Sigmoid colon (tissue), 7 donors: ENCODE measurements around the gene SORCS2. TPM values are rescaled to one million over a fixed set of nuclear protein-coding genes. Genes with fewer than 3 reads are reported as not detected.

Experiments
- DNase-seq: peaks from one replicate; pipeline ENCODE4 v3.0.0-alpha.2; 2019
- H3K27ac ChIP-seq, 4 donors: fragments of 200-600 bp; sonication (generic); one replicate each; pipeline ENCODE4 v1.5.1; 2016 to 2019; ENCODE audit warnings: mild to moderate bottlenecking in 1 of 4
- H3K27me3 ChIP-seq, 3 donors: fragments of 200-600 bp; sonication (generic); one replicate each; pipeline ENCODE4 v1.5.1; 2019; ENCODE audit warnings: mild to moderate bottlenecking in 1 of 3
- H3K36me3 ChIP-seq, 4 donors: fragments of 200-600 bp; sonication (generic); one replicate each; pipeline ENCODE4 v1.5.1; 2016 to 2019
- H3K4me1 ChIP-seq, 4 donors: fragments of 200-600 bp; sonication (generic); one replicate each; pipeline ENCODE4 v1.5.1; 2017 to 2019
- H3K4me3 ChIP-seq, 4 donors: fragments of 200-600 bp; sonication (generic); one replicate each; pipeline ENCODE4 v1.5.1; 2017 to 2019; ENCODE audit warnings: mild to moderate bottlenecking in 2 of 4, moderate library complexity in 1 of 4
- H3K9me3 ChIP-seq, 4 donors: fragments of 200-600 bp in 3 of 4; sonication (generic) in 3 of 4; one replicate each; pipeline versions ENCODE4 v1.5.1 to v1.6.1; 2013 to 2019
- EP300 ChIP-seq, 4 donors: sonication (generic); formaldehyde crosslinking; IDR thresholded peaks; one replicate each; pipeline ENCODE4 v1.6.1; 2017; ENCODE audit warnings: antibody characterized with exemption in 4 of 4
- POLR2A ChIP-seq, 2 donors: fragments of 450-650 bp; IDR thresholded peaks; one replicate each; pipeline ENCODE4 v1.6.1; 2016; ENCODE audit warnings: antibody characterized with exemption in 2 of 2, mild to moderate bottlenecking in 2 of 2, moderate library complexity in 2 of 2
- POLR2AphosphoS5 ChIP-seq, 4 donors: sonication (generic); formaldehyde crosslinking; IDR thresholded peaks; one replicate each; pipeline ENCODE4 v1.6.1; 2017; ENCODE audit warnings: antibody characterized with exemption in 4 of 4
- WGBS, 2 donors: extraction: QIAGEN DNeasy Blood & Tissue Kit; methylation state at CpG; one replicate each; pipeline ENCODE4 v1.1.7; 2013; 5-methylcytosine and 5-hydroxymethylcytosine counted together
- intact Hi-C: fragments of 100-400 bp; cut with DNase I; formaldehyde crosslinking; loops from one replicate; pipeline ENCODE4 v1.15.1; 2023
- polyA plus RNA-seq, 3 donors: library from polyadenylated mRNA; stranded (reverse); fragments of 200-250 nt; gene quantifications; one replicate each; pipeline ENCODE4 v1.2.3, GENCODE V29; 2013
- total RNA-seq, 4 donors: library from RNA; depleted of rRNA; stranded (reverse); fragments of >200 nt; gene quantifications; one replicate each; pipeline ENCODE4 v1.1.0, GENCODE V29; 2016
- TF ChIP-seq, protein P1 (sequence below), 4 experiments: fragments of 450-650 bp in 3 of 4; fragments of 200-600 bp in 1 of 4; IDR thresholded peaks; one replicate each; pipeline ENCODE4 v1.5.1; 2016 to 2019; ENCODE audit warnings: antibody characterized with exemption in 4 of 4, mild to moderate bottlenecking in 3 of 4, moderate library complexity in 2 of 4
- donor health status: healthy with polysubstance abuse.
- donor health status: Bipolar disorder and iron deficiency.
- donor health status: healthy.

Gene SORCS2
- total and polyA plus RNA-seq, 7 donors = 1.8 to 6.4 (median 3.9) TPM; not detected in 2

DNA sequence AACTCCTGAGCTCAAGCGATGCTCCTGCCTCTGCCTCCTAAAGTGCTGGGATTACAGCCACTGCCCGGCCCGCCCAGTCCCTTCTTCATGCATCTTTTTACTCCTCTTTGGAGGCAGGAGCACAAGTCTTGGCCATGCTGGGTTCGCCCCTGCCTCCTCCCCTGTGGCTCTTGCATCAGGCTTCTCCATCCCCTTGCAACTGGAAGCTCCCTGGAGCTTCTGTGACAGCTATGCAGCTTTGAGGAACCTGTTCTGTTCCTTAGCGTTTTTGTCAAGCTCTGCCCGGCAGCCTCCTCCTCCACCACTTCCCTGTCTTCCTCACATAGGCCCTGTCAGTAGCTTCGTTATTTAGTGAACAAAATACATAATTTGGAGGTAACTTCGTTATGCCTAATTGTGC is 168.5 kb downstream of the SORCS2 start:
- H3K9me3 ChIP-seq = no peaks in the 10 kb centered on the region
- peaks cover 0 to 29% (median 9%) of the 10 kb centered on the region in 4 donors for H3K4me1 ChIP-seq
- H3K27me3 ChIP-seq = no peaks in the 10 kb centered on the region
- DNase-seq = no peak
- H3K27ac ChIP-seq = peak overlapping the region in 1 of 4 donors; percentile 58
- intact Hi-C loops = no loop called here
- no peak overlapping the region for H3K4me3 ChIP-seq
- TF ChIP-seq EP300 (IDR thresholded peaks at IDR 0.05) = no peak
- no peak for TF ChIP-seq POLR2AphosphoS5 (IDR thresholded peaks at IDR 0.05)
- TF ChIP-seq, protein P1, sequence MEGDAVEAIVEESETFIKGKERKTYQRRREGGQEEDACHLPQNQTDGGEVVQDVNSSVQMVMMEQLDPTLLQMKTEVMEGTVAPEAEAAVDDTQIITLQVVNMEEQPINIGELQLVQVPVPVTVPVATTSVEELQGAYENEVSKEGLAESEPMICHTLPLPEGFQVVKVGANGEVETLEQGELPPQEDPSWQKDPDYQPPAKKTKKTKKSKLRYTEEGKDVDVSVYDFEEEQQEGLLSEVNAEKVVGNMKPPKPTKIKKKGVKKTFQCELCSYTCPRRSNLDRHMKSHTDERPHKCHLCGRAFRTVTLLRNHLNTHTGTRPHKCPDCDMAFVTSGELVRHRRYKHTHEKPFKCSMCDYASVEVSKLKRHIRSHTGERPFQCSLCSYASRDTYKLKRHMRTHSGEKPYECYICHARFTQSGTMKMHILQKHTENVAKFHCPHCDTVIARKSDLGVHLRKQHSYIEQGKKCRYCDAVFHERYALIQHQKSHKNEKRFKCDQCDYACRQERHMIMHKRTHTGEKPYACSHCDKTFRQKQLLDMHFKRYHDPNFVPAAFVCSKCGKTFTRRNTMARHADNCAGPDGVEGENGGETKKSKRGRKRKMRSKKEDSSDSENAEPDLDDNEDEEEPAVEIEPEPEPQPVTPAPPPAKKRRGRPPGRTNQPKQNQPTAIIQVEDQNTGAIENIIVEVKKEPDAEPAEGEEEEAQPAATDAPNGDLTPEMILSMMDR (IDR thresholded peaks at IDR 0.05) = no peak
- no peak for TF ChIP-seq POLR2A (IDR thresholded peaks at IDR 0.05)
- WGBS, 2 donors = 70 to 74% methylated on average over 8 of the region's 8 CpGs
- H3K36me3 ChIP-seq = no peaks in the 10 kb centered on the region

DNA sequence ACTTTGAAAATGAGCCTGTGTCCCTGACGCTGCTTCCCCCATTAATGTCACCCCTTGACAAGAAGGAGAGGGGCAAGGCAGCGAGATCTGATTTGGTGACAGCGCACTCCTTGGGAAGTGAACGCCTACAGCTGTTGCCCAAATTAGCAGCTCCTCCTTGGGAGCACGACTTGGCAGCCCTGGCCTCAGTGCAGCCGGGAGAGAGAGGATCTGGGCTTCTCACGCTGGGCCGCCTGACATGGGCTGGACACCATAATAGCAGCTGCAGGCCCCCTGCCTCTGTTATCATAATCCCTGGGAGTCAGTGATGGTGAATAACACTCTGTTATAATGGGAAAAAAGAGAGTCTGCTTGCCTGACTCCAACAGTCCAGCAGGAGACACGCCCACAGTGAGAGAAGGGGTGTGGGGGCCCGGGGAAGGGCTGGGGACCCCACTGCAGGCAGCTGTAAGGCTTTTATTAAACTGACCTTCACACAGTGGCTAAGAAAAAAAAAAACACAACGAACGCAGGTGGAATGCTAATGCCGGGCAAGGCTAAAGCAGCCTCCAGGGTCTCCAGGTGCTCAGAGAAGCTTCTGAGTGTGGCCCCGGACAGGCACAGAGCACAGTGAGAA is 169.1 kb downstream of the SORCS2 start:
- H3K4me3 ChIP-seq = no peak overlapping the region
- no peak for DNase-seq
- no peaks in the 10 kb centered on the region for H3K36me3 ChIP-seq
- H3K4me1 ChIP-seq = peaks cover 0 to 35% (median 14%) of the 10 kb centered on the region in 4 donors
- H3K9me3 ChIP-seq = no peaks in the 10 kb centered on the region
- TF ChIP-seq POLR2AphosphoS5 (IDR thresholded peaks at IDR 0.05) (no peak), POLR2A (IDR thresholded peaks at IDR 0.05) (no peak), EP300 (IDR thresholded peaks at IDR 0.05) (no peak)
- TF ChIP-seq, protein P1 (IDR thresholded peaks at IDR 0.05) = no peak
- peak overlapping the region in 2 of 4 donors; percentile 4 to 58 for H3K27ac ChIP-seq
- intact Hi-C loops = no loop called here
- no peaks in the 10 kb centered on the region for H3K27me3 ChIP-seq
- WGBS, 2 donors = 47 to 61% methylated on average over 14 of the region's 14 CpGs

DNA sequence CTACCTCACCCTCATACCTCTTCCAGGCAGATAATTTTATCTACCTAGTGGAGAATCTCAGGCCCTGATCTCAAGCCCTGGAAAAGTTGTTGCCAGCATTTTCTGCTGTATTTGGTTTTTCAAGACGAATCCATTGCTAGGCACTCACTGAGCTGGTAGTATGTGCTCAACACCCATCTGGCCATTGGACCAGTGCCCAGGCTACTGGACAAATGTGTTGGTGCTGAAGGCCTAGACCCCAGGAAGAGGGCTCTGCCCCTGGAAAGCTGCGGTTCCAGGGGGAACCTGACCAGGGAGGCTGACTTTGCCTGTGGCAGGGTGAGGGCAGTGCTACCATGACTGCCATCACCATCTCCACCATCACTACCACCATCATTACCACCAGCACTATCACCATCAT is 170.0 kb downstream of the SORCS2 start:
- WGBS, 2 donors = 88 to 96% methylated on average over 2 of the region's 2 CpGs
- Histone ChIP-seq H3K4me1 (peaks cover 0 to 34% (median 14%) of the 10 kb centered on the region in 4 donors), H3K36me3 (no peaks in the 10 kb centered on the region), H3K27ac (no peak overlapping the region), H3K9me3 (no peaks in the 10 kb centered on the region), H3K4me3 (no peak overlapping the region), H3K27me3 (peaks cover 0 to 6% (median 0%) of the 10 kb centered on the region in 3 donors)
- no peak for TF ChIP-seq POLR2AphosphoS5 (IDR thresholded peaks at IDR 0.05)
- no peak for TF ChIP-seq EP300 (IDR thresholded peaks at IDR 0.05)
- TF ChIP-seq, protein P1 (IDR thresholded peaks at IDR 0.05) = no peak
- TF ChIP-seq POLR2A (IDR thresholded peaks at IDR 0.05) = no peak
- no peak for DNase-seq
- intact Hi-C loops = no loop called here

DNA sequence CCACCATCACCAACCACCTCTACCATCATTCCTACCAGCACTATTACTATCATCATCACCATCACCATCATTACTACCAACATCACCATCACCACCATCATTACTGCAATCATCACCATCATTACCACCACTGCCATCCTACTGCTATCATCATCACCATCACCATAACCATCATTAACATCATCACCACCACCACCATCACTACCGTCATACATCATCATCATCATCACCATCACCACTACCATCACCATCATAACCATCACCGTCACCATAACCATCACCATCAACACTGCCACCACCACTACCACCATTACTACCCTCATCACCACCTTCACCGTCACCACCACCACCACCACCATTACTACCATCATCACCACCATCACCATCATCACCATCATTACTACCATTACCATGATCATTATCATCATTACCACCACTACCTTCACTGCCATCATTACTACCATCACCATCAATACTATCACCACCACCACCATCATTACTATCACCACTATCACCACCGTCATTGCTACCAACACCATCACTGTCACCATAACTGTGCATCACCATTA is 170.6 kb downstream of the SORCS2 start:
- Histone ChIP-seq H3K4me1 (peaks cover 0 to 37% (median 19%) of the 10 kb centered on the region in 4 donors), H3K9me3 (no peaks in the 10 kb centered on the region), H3K27me3 (peaks cover 0 to 12% (median 0%) of the 10 kb centered on the region in 3 donors), H3K27ac (no peak overlapping the region), H3K36me3 (no peaks in the 10 kb centered on the region), H3K4me3 (no peak overlapping the region)
- DNase-seq = no peak
- WGBS, 2 donors = 85 to 97% methylated on average over 4 of the region's 4 CpGs
- intact Hi-C loops = no loop called here
- TF ChIP-seq POLR2AphosphoS5 (IDR thresholded peaks at IDR 0.05) (no peak), POLR2A (IDR thresholded peaks at IDR 0.05) (no peak), EP300 (IDR thresholded peaks at IDR 0.05) (no peak)
- TF ChIP-seq, protein P1 (IDR thresholded peaks at IDR 0.05) = no peak
